ENCODE results near the gene GTF2B.
"Not testable (repeated sequence)": the region's sequence is repeated elsewhere in the genome, so short reads cannot be mapped to it uniquely, and the experiment has no call there.

GTF2B gene

GRCh38 chr1:88875595-88875994 lies 15.8 kb downstream of the GTF2B start:
- no peaks in the 10 kb centered on the region for H3K27me3 Mint-ChIP-seq
- no peak for DNase-seq
- H3K4me3 Mint-ChIP-seq, result no peak overlapping the region
- no peak for ATAC-seq (replicated peaks)
- peaks cover 10 to 24% of the 10 kb centered on the region in 2 donors for H3K4me1 Mint-ChIP-seq
- no peak overlapping the region for H3K27ac Mint-ChIP-seq
- peaks cover 6 to 14% of the 10 kb centered on the region in 2 donors for H3K36me3 Mint-ChIP-seq
- H3K9me3 Mint-ChIP-seq, result no peaks in the 10 kb centered on the region

- no peak overlapping the region for H3K27ac Mint-ChIP-seq
Observed at GRCh38 chr1:88873737-88874349, 17.5 kb downstream of the GTF2B start.

GRCh38 chr1:88869644-88870043 lies 21.7 kb downstream of the GTF2B start:
- not testable (repeated sequence) for H3K27me3 Mint-ChIP-seq; H3K9me3 Mint-ChIP-seq; H3K4me3 Mint-ChIP-seq; DNase-seq; H3K27ac Mint-ChIP-seq; ATAC-seq (replicated peaks)
- Mint-ChIP-seq H3K4me1 (peaks cover 20 to 36% of the 10 kb centered on the region in 2 donors), H3K36me3 (peaks cover 13 to 15% of the 10 kb centered on the region in 2 donors)

More at GRCh38 chr1:88873737-88874349, 17.5 kb downstream of the GTF2B start:
- no peaks in the 10 kb centered on the region for H3K9me3 Mint-ChIP-seq
- H3K27me3 Mint-ChIP-seq, result no peaks in the 10 kb centered on the region
- ATAC-seq (replicated peaks), result no peak
- no peak for DNase-seq
- H3K36me3 Mint-ChIP-seq, result peaks cover 6 to 14% of the 10 kb centered on the region in 2 donors
- no peak overlapping the region for H3K4me3 Mint-ChIP-seq
- H3K4me1 Mint-ChIP-seq, result peaks cover 10 to 22% of the 10 kb centered on the region in 2 donors

- Mint-ChIP-seq H3K4me1 (peaks cover 16 to 27% of the 10 kb centered on the region in 2 donors), H3K27ac (peak overlapping the region; percentile 37), H3K36me3 (peaks cover 18 to 20% of the 10 kb centered on the region in 2 donors), H3K4me3 (no peak overlapping the region), H3K9me3 (no peaks in the 10 kb centered on the region), H3K27me3 (no peaks in the 10 kb centered on the region)
- ATAC-seq (replicated peaks) (peak; percentile 16 to 29), DNase-seq (no peak)
Observed at GRCh38 chr1:88867743-88868521, 23.4 kb downstream of the GTF2B start.

GRCh38 chr1:88851303-88852063 lies 39.9 kb downstream of the GTF2B start:
- Mint-ChIP-seq H3K27ac (peak overlapping the region; percentile 87), H3K27me3 (no peaks in the 10 kb centered on the region), H3K9me3 (no peaks in the 10 kb centered on the region), H3K4me3 (no peak overlapping the region), H3K36me3 (peaks cover 28 to 34% of the 10 kb centered on the region in 2 donors), H3K4me1 (peaks cover 9 to 16% of the 10 kb centered on the region in 2 donors)
- ATAC-seq (replicated peaks) (peak; percentile 61 to 66), DNase-seq (no peak)

- no peak for ATAC-seq (replicated peaks)
Observed at GRCh38 chr1:88847643-88848042, 43.7 kb downstream of the GTF2B start.

GRCh38 chr1:88825721-88826120 lies 65.6 kb downstream of the GTF2B start:
- Mint-ChIP-seq H3K4me3 (no peak overlapping the region), H3K27ac (no peak overlapping the region), H3K36me3 (peaks cover 11 to 24% of the 10 kb centered on the region in 2 donors), H3K4me1 (no peaks in the 10 kb centered on the region), H3K27me3 (no peaks in the 10 kb centered on the region), H3K9me3 (no peaks in the 10 kb centered on the region)
- ATAC-seq (replicated peaks), result no peak
- no peak for DNase-seq

More at GRCh38 chr1:88847643-88848042, 43.7 kb downstream of the GTF2B start:
- no peak overlapping the region for H3K4me3 Mint-ChIP-seq
- H3K36me3 Mint-ChIP-seq, result peaks cover 13 to 20% of the 10 kb centered on the region in 2 donors
- H3K4me1 Mint-ChIP-seq, result peaks cover 9 to 16% of the 10 kb centered on the region in 2 donors
- H3K9me3 Mint-ChIP-seq, result no peaks in the 10 kb centered on the region
- H3K27ac Mint-ChIP-seq, result no peak overlapping the region
- H3K27me3 Mint-ChIP-seq, result no peaks in the 10 kb centered on the region
- DNase-seq, result no peak

GRCh38 chr1:88819642-88820041 lies 71.7 kb downstream of the GTF2B start:
- DNase-seq; H3K4me3 Mint-ChIP-seq; H3K9me3 Mint-ChIP-seq; ATAC-seq (replicated peaks); H3K27me3 Mint-ChIP-seq; H3K4me1 Mint-ChIP-seq; H3K27ac Mint-ChIP-seq: not testable (repeated sequence)
- peaks cover 37 to 38% of the 10 kb centered on the region in 2 donors for H3K36me3 Mint-ChIP-seq

GRCh38 chr1:88813471-88813870 lies 77.9 kb downstream of the GTF2B start:
- no peaks in the 10 kb centered on the region for H3K9me3 Mint-ChIP-seq
- no peak overlapping the region for H3K27ac Mint-ChIP-seq
- no peaks in the 10 kb centered on the region for H3K27me3 Mint-ChIP-seq
- H3K4me3 Mint-ChIP-seq, result no peak overlapping the region
- DNase-seq (no peak), ATAC-seq (replicated peaks) (no peak)
- peaks cover 32 to 35% of the 10 kb centered on the region in 2 donors for H3K36me3 Mint-ChIP-seq
- H3K4me1 Mint-ChIP-seq, result no peaks in the 10 kb centered on the region

- H3K4me3 Mint-ChIP-seq, result no peak overlapping the region
- DNase-seq (no peak), ATAC-seq (replicated peaks) (no peak)
- H3K36me3 Mint-ChIP-seq, result peaks cover 21 to 24% of the 10 kb centered on the region in 2 donors
- H3K27ac Mint-ChIP-seq, result no peak overlapping the region
- H3K27me3 Mint-ChIP-seq, result no peaks in the 10 kb centered on the region
- no peaks in the 10 kb centered on the region for H3K9me3 Mint-ChIP-seq
- H3K4me1 Mint-ChIP-seq, result no peaks in the 10 kb centered on the region
Observed at GRCh38 chr1:88812366-88812765, 79.0 kb downstream of the GTF2B start.

GRCh38 chr1:88803444-88803843 lies 87.9 kb downstream of the GTF2B start:
- peaks cover 42 to 50% of the 10 kb centered on the region in 2 donors for H3K36me3 Mint-ChIP-seq
- H3K27me3 Mint-ChIP-seq, result no peaks in the 10 kb centered on the region
- ATAC-seq (replicated peaks), result no peak
- H3K27ac Mint-ChIP-seq, result no peak overlapping the region
- H3K9me3 Mint-ChIP-seq, result peaks cover 8 to 10% of the 10 kb centered on the region in 2 donors
- peaks cover 3 to 6% of the 10 kb centered on the region in 2 donors for H3K4me1 Mint-ChIP-seq
- no peak for DNase-seq
- no peak overlapping the region for H3K4me3 Mint-ChIP-seq

GRCh38 chr1:88802950-88803349 lies 88.4 kb downstream of the GTF2B start:
- no peaks in the 10 kb centered on the region for H3K27me3 Mint-ChIP-seq
- peak overlapping the region; percentile 75 for H3K27ac Mint-ChIP-seq
- DNase-seq, result no peak
- H3K4me1 Mint-ChIP-seq, result peaks cover 3 to 6% of the 10 kb centered on the region in 2 donors
- H3K9me3 Mint-ChIP-seq, result peaks cover 8 to 10% of the 10 kb centered on the region in 2 donors
- peaks cover 45 to 52% of the 10 kb centered on the region in 2 donors for H3K36me3 Mint-ChIP-seq
- no peak overlapping the region for H3K4me3 Mint-ChIP-seq
- ATAC-seq (replicated peaks), result no peak
